A549 (cell line): Measurements from ENCODE around the gene STAT4. TPM values are rescaled to one million over a fixed set of nuclear protein-coding genes. Genes with fewer than 3 reads are reported as not detected.

ENCODE experiments used
- ATAC-seq, 2 experiments: fragments of 200-7000 bp in 1 of 2; fragments of >200 bp in 1 of 2; cut with Nextera tagmentation in 1 of 2; cut with Tn5 transposase in 1 of 2; 3 replicates each; pipeline versions ENCODE4 v1.8.0 to v1.9.1; 2018 to 2020; ENCODE audit warnings: mild to moderate bottlenecking in 1 of 2, moderate library complexity in 1 of 2
- CTCF ChIA-PET: fragments of 300-600 bp; sonication (Branson Sonifier 250); formaldehyde crosslinking; extraction: SDS; loops from one replicate; lab custom pipeline; 2021; ENCODE audit warnings: antibody characterized with exemption, inconsistent platforms; lab: Yijun Ruan, JAX
- POLR2A ChIA-PET: fragments of 350-600 bp; formaldehyde crosslinking; extraction: SDS; loops from one replicate; lab custom pipeline; 2021; ENCODE audit warnings: antibody characterized with exemption, inconsistent platforms; lab: Yijun Ruan, JAX
- DNase-seq, 2 experiments: peaks; one replicate each; pipeline versions ENCODE4 v3.0.0 to v3.0.0-alpha.2; 2011 to 2016; ENCODE audit warnings: low read depth in 1 of 2, low spot score in 1 of 2
- FAIRE-seq: peaks from 2 replicates; lab custom pipeline; 2011; peaks lifted over from hg19 to GRCh38; lab: Jason Lieb, UNC
- H3K27ac ChIP-seq, 2 experiments: fragments of >200 bp; sonication (Bioruptor Twin); formaldehyde crosslinking; 3 replicates each; pipeline ENCODE4 v1.5.1; 2016 to 2017
- H3K4me1 ChIP-seq: fragments of >200 bp; sonication (Bioruptor Twin); formaldehyde crosslinking; 3 replicates; pipeline ENCODE4 v1.6.1; 2016
- H3K4me2 ChIP-seq: fragments of >200 bp; sonication (Bioruptor Twin); formaldehyde crosslinking; 3 replicates; pipeline ENCODE4 v1.6.1; 2016
- H3K4me3 ChIP-seq: fragments of >200 bp; sonication (Bioruptor Twin); formaldehyde crosslinking; 3 replicates; pipeline ENCODE4 v1.5.1; 2016
- H3K9me3 ChIP-seq: fragments of >200 bp; sonication (Bioruptor Twin); formaldehyde crosslinking; 3 replicates; pipeline ENCODE4 v1.6.1; 2016
- ATOH8 ChIP-seq: fragments of 250-450 bp; sonication (Bioruptor Pico); IDR thresholded peaks from 2 replicates; pipeline ENCODE4 v1.5.0; 2020; ENCODE audit warnings: low read depth, mild to moderate bottlenecking, moderate library complexity
- BHLHE40 ChIP-seq: IDR thresholded peaks from 2 replicates; pipeline ENCODE4 v1.6.1; 2012; ENCODE audit warnings: low read depth, low read length, inconsistent platforms
- CHD4 ChIP-seq: fragments of 200-600 bp; sonication (generic); IDR thresholded peaks from 2 replicates; pipeline ENCODE4 v1.6.1; 2016; ENCODE audit warnings: antibody characterized with exemption, mild to moderate bottlenecking, borderline replicate concordance
- EHF ChIP-seq: fragments of 250-450 bp; sonication (Bioruptor Pico); IDR thresholded peaks from 2 replicates; pipeline ENCODE4 v1.5.0; 2020; ENCODE audit warnings: mild to moderate bottlenecking
- ELK1 ChIP-seq: fragments of 150-350 bp; IDR thresholded peaks from 2 replicates; pipeline ENCODE4 v1.6.1; 2014; ENCODE audit warnings: low read depth, mild to moderate bottlenecking, low read length
- ESRRA ChIP-seq: fragments of 150-350 bp; IDR thresholded peaks from 2 replicates; pipeline ENCODE4 v1.6.1; 2014; ENCODE audit warnings: mild to moderate bottlenecking, low read length, borderline replicate concordance
- HES2 ChIP-seq: fragments of >200 bp; sonication (Bioruptor Twin); formaldehyde crosslinking; IDR thresholded peaks from 2 replicates; pipeline ENCODE4 v1.6.1; 2016
- HEYL ChIP-seq: fragments of 250-450 bp; sonication (Bioruptor Pico); IDR thresholded peaks from 2 replicates; pipeline ENCODE4 v1.8.0; 2021; ENCODE audit warnings: mild to moderate bottlenecking, moderate library complexity
- KDM5A ChIP-seq: fragments of 200-600 bp; sonication (generic); IDR thresholded peaks from 2 replicates; pipeline ENCODE4 v1.6.1; 2016; ENCODE audit warnings: antibody characterized with exemption, mild to moderate bottlenecking
- NFE2L2 ChIP-seq: fragments of 150-350 bp; conservative IDR thresholded peaks from 2 replicates; pipeline ENCODE4 v1.6.1; 2014; ENCODE audit warnings: low read length
- NR3C1 ChIP-seq: fragments of >200 bp; sonication (Bioruptor Twin); formaldehyde crosslinking; IDR thresholded peaks from 3 replicates; pipeline ENCODE4 v1.6.1; 2017
- PBX3 ChIP-seq: IDR thresholded peaks from 2 replicates; pipeline ENCODE4 v1.6.1; 2012
- RAD21 ChIP-seq, 2 experiments: fragments of >200 bp in 1 of 2; sonication (Bioruptor Twin) in 1 of 2; formaldehyde crosslinking in 1 of 2; IDR thresholded peaks in 1 of 2; conservative IDR thresholded peaks in 1 of 2; 2 replicates in 1 of 2; 3 replicates in 1 of 2; pipeline ENCODE4 v1.6.1; 2012 to 2018; ENCODE audit warnings: inconsistent platforms in 1 of 2
- REST ChIP-seq: fragments of 200-600 bp; sonication (generic); IDR thresholded peaks from 2 replicates; pipeline ENCODE4 v1.6.1; 2016; ENCODE audit warnings: antibody characterized with exemption, mild to moderate bottlenecking, moderate library complexity
- RFX5 ChIP-seq: fragments of 450-650 bp; IDR thresholded peaks from 2 replicates; pipeline ENCODE4 v1.7.1; 2014; ENCODE audit warnings: antibody characterized with exemption, mild to moderate bottlenecking, moderate library complexity
- RNF2 ChIP-seq: fragments of 200-600 bp; sonication (generic); IDR thresholded peaks from 2 replicates; pipeline ENCODE4 v1.6.1; 2016; ENCODE audit warnings: low read depth, mild to moderate bottlenecking, antibody characterized with exemption, moderate library complexity, borderline replicate concordance
- WGBS: methylation state at CpG from one replicate; pipeline ENCODE4 v1.1.6; 2017; ENCODE audit errors: missing lambda C conversion rate; 5-methylcytosine and 5-hydroxymethylcytosine counted together
- polyA plus RNA-seq, 4 experiments: library from polyadenylated mRNA; depleted of rRNA in 3 of 4; stranded (reverse); fragments of >200 nt; fragmentation: RNase III in 1 of 4; extraction: RNeasy Plus Mini Kit Qiagen cat#74134 plus additional on column Dnase treatment in 1 of 4; gene quantifications; 2 replicates in 3 of 4; 3 replicates in 1 of 4; pipeline ENCODE4 v1.2.3, GENCODE V29; 2011 to 2017

STAT4 gene
- polyA plus RNA-seq, 2 of the 4 experiments (the other 2 are of a cell fraction), result 11.6 to 34.4 TPM

GRCh38 chr2:190987116-190987515, 163.7 kb downstream of the STAT4 start:
- FAIRE-seq (no peak), ATAC-seq (no peak), DNase-seq (no peak)
- H3K9me3 ChIP-seq, result no peaks in the 10 kb centered on the region
- CTCF ChIA-PET, result interaction anchor here (0.8 to 2.3 kb wide), 2 partner anchors 9 to 131 kb away, joined by 3 to 16 read pairs; no protein-coding TSS in a partner anchor
- TF ChIP-seq HEYL (CRISPR knock-in tag) (no peak), RFX5 (no peak), CHD4 (no peak), BHLHE40 (no peak), EHF (CRISPR knock-in tag) (no peak), RNF2 (no peak), ELK1 (no peak), ATOH8 (no peak), ESRRA (no peak), PBX3 (no peak), HES2 (no peak), NR3C1 (no peak), REST (no peak), KDM5A (no peak), NFE2L2 (no peak)
- no peak overlapping the region for H3K27ac ChIP-seq
- no peak overlapping the region for H3K4me2 ChIP-seq
- H3K4me3 ChIP-seq, result no peak overlapping the region
- H3K4me1 ChIP-seq, result no peaks in the 10 kb centered on the region
- POLR2A ChIA-PET, result no interaction called here
- WGBS, result 93% methylated on average over 1 of the region's 1 CpG

GRCh38 chr2:190986221-190986953, 164.4 kb downstream of the STAT4 start:
- Histone ChIP-seq H3K9me3 (no peaks in the 10 kb centered on the region), H3K4me3 (no peak overlapping the region), H3K4me2 (no peak overlapping the region), H3K27ac (no peak overlapping the region), H3K4me1 (no peaks in the 10 kb centered on the region)
- TF ChIP-seq RAD21 (conservative IDR thresholded peaks at IDR 0.05 in 1 of 2, IDR thresholded peaks at IDR 0.05 in 1 of 2), result no peak
- ChIA-PET POLR2A (no interaction called here), CTCF (interaction anchor here (0.7 to 2.3 kb wide), 4 partner anchors 10 to 185 kb away, joined by 3 to 16 read pairs (median 3); no protein-coding TSS in a partner anchor)
- no peak for FAIRE-seq
- DNase-seq, result no peak
- 85% methylated on average over 13 of the region's 13 CpGs for WGBS
- no peak; a peak in 3 of 6 replicates for ATAC-seq
